ENCODE data around the gene TMPRSS7. TPM values are rescaled to one million over a fixed set of nuclear protein-coding genes. Genes with fewer than 3 reads are reported as not detected.

The TMPRSS7 gene
- 1 to 10 TPM in 1 of 8 experiments, under 1 TPM in 2, not detected in 5; 0.17 to 2.1 (median 0.20) TPM for total RNA-seq

GRCh38 chr3:112034436-112034835 is at the start of gene TMPRSS7:
TSS of gene TMPRSS7 (plus strand) at chr3:112034736. CDS start at chr3:112034846, 110 bp downstream.
- WGBS, 10 experiments: 57 to 100% (median 90%) methylated on average over 2 to 4 of the region's 4 CpGs; no CpG with 5 or more reads in 1 of the 10 experiments
- in situ Hi-C loops (cut with MboI; ENCODE audit: low pct_unique_long_range_greater_than_20kb in 2 of 9, low sequenced_read_pairs in 9 of 9, unreplicated experiment in 9 of 9): loop anchor here in 1 of 9 experiments (25.0 kb wide), 1 partner anchor 122 kb away; no protein-coding TSS in a partner anchor
- no peak for ATAC-seq (replicated peaks in 6 of 8)
- Histone ChIP-seq H3K4me3 (no peak within 1 kb of the TSS), H3K4me1 (replicated peaks in 1 of 2) (peaks cover 6 to 10% of the 10 kb centered on the region in 2 donors), H3K27ac (no peak within 1 kb of the TSS)

- no peak for ATAC-seq (replicated peaks in 6 of 8)
- H3K27ac ChIP-seq: no peak overlapping the region
- peaks cover 3 to 7% of the 10 kb centered on the region in 2 donors for H3K4me1 ChIP-seq (replicated peaks in 1 of 2)
- no peak overlapping the region for H3K4me3 ChIP-seq
- in situ Hi-C loops (cut with MboI; ENCODE audit: low pct_unique_long_range_greater_than_20kb in 2 of 9, low sequenced_read_pairs in 9 of 9, unreplicated experiment in 9 of 9): no loop called here
- 53 to 100% (median 91%) methylated on average over 1 to 3 of the region's 3 CpGs for WGBS, 10 experiments
Observed at GRCh38 chr3:111986800-111987199, 47.7 kb upstream of the TMPRSS7 start.

- ATAC-seq (replicated peaks in 6 of 8): peak; percentile 65 to 92 (median 81)
- Histone ChIP-seq H3K4me3 (no peak overlapping the region), H3K27ac (no peak overlapping the region), H3K4me1 (replicated peaks in 1 of 2) (peaks cover 3 to 17% of the 10 kb centered on the region in 2 donors)
- in situ Hi-C loops (cut with MboI; ENCODE audit: low pct_unique_long_range_greater_than_20kb in 2 of 9, low sequenced_read_pairs in 9 of 9, unreplicated experiment in 9 of 9): no loop called here
- WGBS, 10 experiments: 0 to 75% (median 37%) methylated on average over 1 to 3 of the region's 3 CpGs
Observed at GRCh38 chr3:111989061-111989678, 45.4 kb upstream of the TMPRSS7 start.

GRCh38 chr3:111993038-111993437 is 41.5 kb upstream of the TMPRSS7 start:
- in situ Hi-C loops (cut with MboI; ENCODE audit: low pct_unique_long_range_greater_than_20kb in 2 of 9, low sequenced_read_pairs in 9 of 9, unreplicated experiment in 9 of 9): no loop called here
- peak in 3 of 8 experiments; percentile 20 to 86 (median 31) for ATAC-seq (replicated peaks in 6 of 8)
- Histone ChIP-seq H3K4me3 (no peak overlapping the region), H3K4me1 (replicated peaks in 1 of 2) (peaks cover 3 to 20% of the 10 kb centered on the region in 2 donors), H3K27ac (no peak overlapping the region)
- 20 to 71% (median 70%) methylated on average over 1 to 2 of the region's 2 CpGs; no CpG with 5 or more reads in 7 of the 10 experiments for WGBS, 10 experiments

- H3K4me3 ChIP-seq: peak within 1 kb of the TSS; percentile 50 to 73 (median 59)
- in situ Hi-C loops (cut with MboI; ENCODE audit: low pct_unique_long_range_greater_than_20kb in 2 of 9, low sequenced_read_pairs in 9 of 9, unreplicated experiment in 9 of 9): no loop called here
- H3K4me1 ChIP-seq (replicated peaks in 1 of 2): peaks cover 32 to 43% of the 10 kb centered on the region in 2 donors
- WGBS, 10 experiments: 0 to 20% (median 0%) methylated on average over 1 to 13 of the region's 30 CpGs; no CpG with 5 or more reads in 3 of the 10 experiments
- H3K27ac ChIP-seq: peak within 1 kb of the TSS; percentile 93 to 95
- peak; percentile 43 to 81 (median 74) for ATAC-seq (replicated peaks in 6 of 8)
Observed at GRCh38 chr3:111998636-111999483, 35.7 kb upstream of the TMPRSS7 start, which contains the start of gene TAGLN3. TSS of gene TAGLN3 (plus strand) at chr3:111998922. CDS start at chr3:111999423, 501 bp downstream.

GRCh38 chr3:111999484-112000324 is 34.8 kb upstream of the TMPRSS7 start:
- ATAC-seq (replicated peaks in 6 of 8): peak in 3 of 8 experiments; percentile 16 to 29 (median 24)
- in situ Hi-C loops (cut with MboI; ENCODE audit: low pct_unique_long_range_greater_than_20kb in 2 of 9, low sequenced_read_pairs in 9 of 9, unreplicated experiment in 9 of 9): no loop called here
- Histone ChIP-seq H3K4me3 (peak overlapping the region; percentile 50 to 73 (median 59)), H3K27ac (peak overlapping the region; percentile 93 to 95), H3K4me1 (replicated peaks in 1 of 2) (peaks cover 38 to 40% of the 10 kb centered on the region in 2 donors)
- whole genome bisulfite sequencing, 10 experiments: 0 to 89% (median 1%) methylated on average over 1 to 16 of the region's 19 CpGs; no CpG with 5 or more reads in 1 of the 10 experiments

- in situ Hi-C loops (cut with MboI; ENCODE audit: low pct_unique_long_range_greater_than_20kb in 2 of 9, low sequenced_read_pairs in 9 of 9, unreplicated experiment in 9 of 9): no loop called here
- 0 to 96% (median 33%) methylated on average over 1 to 4 of the region's 5 CpGs; no CpG with 5 or more reads in 3 of the 10 experiments for WGBS, 10 experiments
- H3K4me1 ChIP-seq (replicated peaks in 1 of 2): peaks cover 40 to 44% of the 10 kb centered on the region in 2 donors
- H3K27ac ChIP-seq: peak overlapping the region; percentile 93 to 95
- peak overlapping the region; percentile 50 to 73 (median 59) for H3K4me3 ChIP-seq
- ATAC-seq (replicated peaks in 6 of 8): peak in 5 of 8 experiments; percentile 7 to 37 (median 25)
Observed at GRCh38 chr3:112000367-112000771, 34.2 kb upstream of the TMPRSS7 start.

GRCh38 chr3:112000966-112001365 is 33.6 kb upstream of the TMPRSS7 start:
- H3K4me3 ChIP-seq: peak overlapping the region; percentile 50 to 73 (median 59)
- ATAC-seq (replicated peaks in 6 of 8): peak in 5 of 8 experiments; percentile 8 to 38 (median 33)
- in situ Hi-C loops (cut with MboI; ENCODE audit: low pct_unique_long_range_greater_than_20kb in 2 of 9, low sequenced_read_pairs in 9 of 9, unreplicated experiment in 9 of 9): no loop called here
- peaks cover 40 to 44% of the 10 kb centered on the region in 2 donors for H3K4me1 ChIP-seq (replicated peaks in 1 of 2)
- H3K27ac ChIP-seq: peak overlapping the region; percentile 93 to 95
- 0 to 20% (median 0%) methylated on average over 1 to 2 of the region's 2 CpGs; no CpG with 5 or more reads in 6 of the 10 experiments for WGBS, 10 experiments

GRCh38 chr3:112001526-112001925 is 33.0 kb upstream of the TMPRSS7 start:
- Histone ChIP-seq H3K4me1 (replicated peaks in 1 of 2) (peaks cover 40 to 44% of the 10 kb centered on the region in 2 donors), H3K27ac (peak overlapping the region; percentile 93 to 95), H3K4me3 (peak overlapping the region; percentile 50 to 73 (median 59))
- ATAC-seq (replicated peaks in 6 of 8): peak in 4 of 8 experiments; percentile 13 to 24 (median 22)
- WGBS, 10 experiments: 88 to 100% methylated on average over 1 of the region's 2 CpGs; no CpG with 5 or more reads in 8 of the 10 experiments
- in situ Hi-C loops (cut with MboI; ENCODE audit: low pct_unique_long_range_greater_than_20kb in 2 of 9, low sequenced_read_pairs in 9 of 9, unreplicated experiment in 9 of 9): no loop called here

- ATAC-seq (replicated peaks in 6 of 8): no peak
- in situ Hi-C loops (cut with MboI; ENCODE audit: low pct_unique_long_range_greater_than_20kb in 2 of 9, low sequenced_read_pairs in 9 of 9, unreplicated experiment in 9 of 9): no loop called here
- Histone ChIP-seq H3K27ac (no peak overlapping the region), H3K4me3 (peak overlapping the region in 2 of 5 donors; percentile 59 to 68), H3K4me1 (replicated peaks in 1 of 2) (peaks cover 40 to 44% of the 10 kb centered on the region in 2 donors)
- WGBS, 10 experiments: 42 to 100% (median 68%) methylated on average over 1 to 5 of the region's 8 CpGs; no CpG with 5 or more reads in 2 of the 10 experiments
Observed at GRCh38 chr3:112002096-112002971, 32.2 kb upstream of the TMPRSS7 start.

- in situ Hi-C loops (cut with MboI; ENCODE audit: low pct_unique_long_range_greater_than_20kb in 2 of 9, low sequenced_read_pairs in 9 of 9, unreplicated experiment in 9 of 9): no loop called here
- WGBS, 10 experiments: 43 to 100% (median 89%) methylated on average over 1 to 4 of the region's 4 CpGs; no CpG with 5 or more reads in 1 of the 10 experiments
- no peak overlapping the region for H3K4me3 ChIP-seq
Observed at GRCh38 chr3:112003321-112004080, 31.0 kb upstream of the TMPRSS7 start.

More at GRCh38 chr3:112003321-112004080, 31.0 kb upstream of the TMPRSS7 start:
- H3K27ac ChIP-seq: no peak overlapping the region
- peaks cover 37 to 40% of the 10 kb centered on the region in 2 donors for H3K4me1 ChIP-seq (replicated peaks in 1 of 2)
- ATAC-seq (replicated peaks in 6 of 8): no peak
